BJ (cell line): ENCODE measurements around the gene FAM13C. TPM values are rescaled to one million over a fixed set of nuclear protein-coding genes. Genes with fewer than 3 reads are reported as not detected.

ENCODE experiments used
- CTCF ChIA-PET: fragments of 350-600 bp; formaldehyde crosslinking; extraction: SDS; loops from one replicate; lab custom pipeline; 2021; ENCODE audit warnings: antibody characterized with exemption, inconsistent platforms; lab: Yijun Ruan, JAX
- POLR2A ChIA-PET: fragments of 300-600 bp; sonication (Branson Sonifier 250); formaldehyde crosslinking; extraction: SDS; loops from one replicate; lab custom pipeline; 2021; ENCODE audit warnings: antibody characterized with exemption; lab: Charles Lee
- DNase-seq: peaks from one replicate; pipeline ENCODE4 v3.0.0-alpha.2; 2011; ENCODE audit warnings: low read depth
- H3K27me3 ChIP-seq: 2 replicates; pipeline ENCODE4 v1.6.0; 2011; ENCODE audit warnings: low read length; ENCODE audit not compliant: control insufficient read depth, insufficient read depth
- H3K36me3 ChIP-seq: 2 replicates; pipeline ENCODE4 v1.5.1; 2011; ENCODE audit warnings: low read length; ENCODE audit not compliant: control insufficient read depth, insufficient read depth
- H3K4me3 ChIP-seq: 2 replicates; pipeline ENCODE4 v1.5.1; 2011; ENCODE audit warnings: low read depth, mild to moderate bottlenecking, control low read depth, low read length
- polyA plus RNA-seq: library from polyadenylated mRNA; depleted of rRNA; stranded (reverse); fragments of >200 nt; gene quantifications from 2 replicates; pipeline ENCODE4 v1.2.3, GENCODE V29; 2011
- TF ChIP-seq, protein P1 (sequence below): IDR thresholded peaks from 2 replicates; pipeline ENCODE4 v1.5.1; 2011; ENCODE audit warnings: low read depth, mild to moderate bottlenecking, control low read depth, inconsistent platforms, low read length, moderate library complexity; ENCODE audit not compliant: insufficient read depth

The FAM13C gene
- polyA plus RNA-seq, 1 experiment: not detected

DNA sequence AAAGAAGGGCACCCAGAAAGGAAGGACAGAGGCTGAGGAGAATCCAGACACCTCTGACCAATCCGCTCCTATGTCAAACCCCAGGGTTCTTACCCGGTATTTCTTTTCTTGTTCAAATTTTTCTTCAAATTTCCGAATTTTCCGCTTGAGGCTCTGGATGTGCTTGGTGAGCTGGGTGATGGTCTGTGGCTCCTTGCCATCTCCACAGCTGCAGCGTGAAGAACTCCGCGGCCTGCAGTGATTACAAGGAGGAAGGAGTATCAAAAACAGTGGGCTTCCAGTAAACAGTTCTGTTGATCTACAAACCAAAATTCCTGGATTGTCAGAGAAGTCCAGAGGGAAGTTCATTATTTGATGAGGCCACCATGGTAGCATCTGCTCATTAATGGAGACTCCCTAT lies 93.9 kb downstream of the FAM13C start:
- Histone ChIP-seq H3K4me3 (no peak overlapping the region), H3K36me3 (no peaks in the 10 kb centered on the region), H3K27me3 (no peaks in the 10 kb centered on the region)
- TF ChIP-seq, protein P1, sequence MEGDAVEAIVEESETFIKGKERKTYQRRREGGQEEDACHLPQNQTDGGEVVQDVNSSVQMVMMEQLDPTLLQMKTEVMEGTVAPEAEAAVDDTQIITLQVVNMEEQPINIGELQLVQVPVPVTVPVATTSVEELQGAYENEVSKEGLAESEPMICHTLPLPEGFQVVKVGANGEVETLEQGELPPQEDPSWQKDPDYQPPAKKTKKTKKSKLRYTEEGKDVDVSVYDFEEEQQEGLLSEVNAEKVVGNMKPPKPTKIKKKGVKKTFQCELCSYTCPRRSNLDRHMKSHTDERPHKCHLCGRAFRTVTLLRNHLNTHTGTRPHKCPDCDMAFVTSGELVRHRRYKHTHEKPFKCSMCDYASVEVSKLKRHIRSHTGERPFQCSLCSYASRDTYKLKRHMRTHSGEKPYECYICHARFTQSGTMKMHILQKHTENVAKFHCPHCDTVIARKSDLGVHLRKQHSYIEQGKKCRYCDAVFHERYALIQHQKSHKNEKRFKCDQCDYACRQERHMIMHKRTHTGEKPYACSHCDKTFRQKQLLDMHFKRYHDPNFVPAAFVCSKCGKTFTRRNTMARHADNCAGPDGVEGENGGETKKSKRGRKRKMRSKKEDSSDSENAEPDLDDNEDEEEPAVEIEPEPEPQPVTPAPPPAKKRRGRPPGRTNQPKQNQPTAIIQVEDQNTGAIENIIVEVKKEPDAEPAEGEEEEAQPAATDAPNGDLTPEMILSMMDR: no peak
- POLR2A ChIA-PET: interaction anchor here (0.6 kb wide), 1 partner anchor 72 kb away, joined by 5 read pairs; no protein-coding TSS in a partner anchor
- no peak for DNase-seq
- CTCF ChIA-PET: interaction anchor here (1.5 kb wide), 1 partner anchor 358 kb away, joined by 3 read pairs; no protein-coding TSS in a partner anchor

DNA sequence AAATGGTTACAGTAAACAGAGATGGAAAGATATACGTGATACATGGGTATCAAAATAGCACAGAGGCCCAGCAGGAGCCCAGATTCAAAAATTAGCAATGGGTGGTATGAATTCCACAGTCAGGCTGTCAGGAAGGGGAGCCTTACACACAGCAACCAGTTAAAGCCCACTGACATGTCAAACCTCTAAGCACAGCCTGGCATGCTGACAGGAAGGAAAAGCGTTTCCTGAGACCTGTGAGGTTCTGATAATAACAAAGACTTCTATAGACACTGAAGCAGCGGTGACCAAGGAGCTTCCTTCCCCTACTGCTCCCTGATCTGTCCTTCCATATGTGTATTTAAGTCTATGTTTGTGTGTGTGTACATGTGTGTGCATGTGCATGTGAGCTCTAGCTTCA lies 96.0 kb downstream of the FAM13C start:
- TF ChIP-seq, protein P1: no peak
- Histone ChIP-seq H3K27me3 (no peaks in the 10 kb centered on the region), H3K36me3 (no peaks in the 10 kb centered on the region), H3K4me3 (no peak overlapping the region)
- no peak for DNase-seq
- POLR2A ChIA-PET: no interaction called here
- CTCF ChIA-PET: interaction anchor here (0.9 kb wide), 1 partner anchor 36 kb away, joined by 3 read pairs; no protein-coding TSS in a partner anchor

DNA sequence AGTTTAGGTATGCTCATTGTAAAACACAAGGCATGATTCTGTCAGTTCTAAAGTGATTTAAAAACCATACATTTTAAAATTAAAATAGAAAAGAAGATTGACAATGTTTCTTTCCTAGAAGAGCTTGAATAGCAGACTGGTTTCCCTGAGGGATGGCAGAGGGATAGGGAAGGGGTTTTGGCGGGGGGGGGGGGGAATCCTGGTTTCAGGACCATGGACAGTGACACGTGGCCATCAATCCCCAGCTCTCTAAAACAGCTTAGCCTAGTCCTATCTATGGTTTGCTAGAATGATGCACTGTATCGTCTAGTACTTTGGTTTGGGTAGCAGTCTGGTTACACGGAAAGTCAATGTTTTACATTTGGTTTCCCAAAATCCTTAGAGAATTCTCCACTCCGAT lies 97.2 kb downstream of the FAM13C start:
- DNase-seq: no peak
- TF ChIP-seq, protein P1: no peak
- no peaks in the 10 kb centered on the region for H3K27me3 ChIP-seq
- H3K36me3 ChIP-seq: no peaks in the 10 kb centered on the region
- H3K4me3 ChIP-seq: no peak overlapping the region
- POLR2A ChIA-PET: no interaction called here
- CTCF ChIA-PET: no interaction called here

DNA sequence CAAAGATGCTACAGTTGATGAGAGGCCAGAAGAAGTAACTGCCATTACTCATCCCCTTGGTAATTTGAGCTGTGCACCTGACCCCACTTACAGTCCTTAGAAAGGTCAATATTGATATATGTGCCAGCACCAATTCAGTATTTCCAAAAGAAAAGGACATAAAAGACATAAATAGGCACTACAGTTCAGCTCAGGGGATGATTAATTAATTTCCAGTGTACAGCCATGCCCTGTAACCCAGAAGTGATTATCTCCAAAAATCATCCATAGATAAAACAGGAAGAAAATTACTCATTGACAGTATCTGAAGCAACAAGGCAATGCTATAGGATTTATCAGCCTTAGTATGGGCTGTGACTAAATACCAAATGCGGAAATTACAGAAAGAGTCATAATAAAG lies 103.5 kb downstream of the FAM13C start:
- CTCF ChIA-PET: interaction anchor here (1.4 kb wide), 1 partner anchor 364 kb away, joined by 3 read pairs; no protein-coding TSS in a partner anchor
- POLR2A ChIA-PET: no interaction called here
- no peaks in the 10 kb centered on the region for H3K27me3 ChIP-seq
- no peak overlapping the region for H3K4me3 ChIP-seq
- TF ChIP-seq, protein P1: no peak
- no peaks in the 10 kb centered on the region for H3K36me3 ChIP-seq
- DNase-seq: no peak

DNA sequence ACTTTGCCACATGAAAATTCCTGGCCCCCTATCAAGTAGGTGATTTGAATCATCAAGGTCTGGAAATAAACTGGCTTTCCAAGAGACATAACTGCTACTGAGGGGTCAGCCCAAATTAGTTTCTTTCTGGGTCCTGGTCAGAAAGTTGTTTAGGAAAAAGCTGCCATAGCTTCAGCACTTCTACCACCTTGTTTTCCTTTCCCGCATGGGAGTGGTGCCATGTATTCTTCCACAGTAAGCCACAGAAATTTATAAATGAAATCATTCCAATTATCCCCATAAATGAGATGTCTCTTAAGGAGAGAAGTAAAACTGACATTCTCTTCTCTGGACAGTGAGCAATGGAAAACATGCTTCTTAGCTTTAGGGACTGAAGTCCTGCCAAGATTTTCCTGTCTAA lies 105.1 kb downstream of the FAM13C start:
- TF ChIP-seq, protein P1: no peak
- CTCF ChIA-PET: interaction anchor here (1.6 kb wide), 2 partner anchors 364 to 368 kb away, joined by 3 to 4 read pairs; no protein-coding TSS in a partner anchor
- no peaks in the 10 kb centered on the region for H3K27me3 ChIP-seq
- no peaks in the 10 kb centered on the region for H3K36me3 ChIP-seq
- POLR2A ChIA-PET: no interaction called here
- no peak for DNase-seq
- no peak overlapping the region for H3K4me3 ChIP-seq
